ENCODE results near the gene S100A1. TPM values are rescaled to one million over a fixed set of nuclear protein-coding genes. Genes with fewer than 3 reads are reported as not detected.

S100A1 gene
- 1.1 TPM in 1 of 2 replicates, not detected in the other for total RNA-seq (2021)
- long read RNA-seq: 0 reads

- H3K4me2 ChIP-seq (ENCODE audit: insufficient read depth, insufficient read length, low read length): peak within 1 kb of the TSS; percentile 87
- H3T11ph ChIP-seq (ENCODE audit: low read length): no peak within 1 kb of the TSS
- no peak within 1 kb of the TSS for H4K91ac ChIP-seq (ENCODE audit: insufficient read length, low read depth, low read length)
- no peak within 1 kb of the TSS for H4K8ac ChIP-seq (replicated peaks; ENCODE audit: insufficient read length, low read depth, low read length)
- H4K5ac ChIP-seq (ENCODE audit: insufficient read length, low read depth, low read length): no peak within 1 kb of the TSS
- H3K18ac ChIP-seq (ENCODE audit: insufficient read length, low read depth, low read length): peak within 1 kb of the TSS; percentile 93
- H3K27me3 Mint-ChIP-seq (ENCODE audit: low read depth): 0 out of 2 replicates have a peak, but pooled peaks cover 2% of the 10 kb centered on the region
- WGBS (ENCODE audit: extremely low coverage, insufficient read length, low lambda C conversion rate): no CpG with 5 or more reads among the region's 10 CpGs
- H2AFZ ChIP-seq (ENCODE audit: low read length): no peak within 1 kb of the TSS
- no peak within 1 kb of the TSS for H2BK5ac ChIP-seq (ENCODE audit: insufficient read length, low read length)
- no peak within 1 kb of the TSS for H2BK120ac ChIP-seq (ENCODE audit: low read depth, low read length, poor library complexity, severe bottlenecking)
- no peaks in the 10 kb centered on the region for H3K27me3 ChIP-seq (ENCODE audit: insufficient read depth, low read length)
- no peak for DNase-seq
- no peak within 1 kb of the TSS for H3K27ac ChIP-seq (ENCODE audit: insufficient read length, low read depth, low read length)
- no peak within 1 kb of the TSS for H2BK20ac ChIP-seq (ENCODE audit: low read depth, low read length, poor library complexity, severe bottlenecking)
- peaks cover 11 to 21% (median 18%) of the 10 kb centered on the region in 3 experiments for H3K36me3 Mint-ChIP-seq (ENCODE audit: insufficient read depth in 1 of 3, low read depth in 3 of 3)
- no peaks in the 10 kb centered on the region for H4K20me1 ChIP-seq (ENCODE audit: control insufficient read depth, insufficient read depth, insufficient read length)
- H3K9me3 Mint-ChIP-seq: no peaks in the 10 kb centered on the region; a peak in 1 of 5 replicates
- peaks cover 46% of the 10 kb centered on the region in 2 experiments for H3K4me1 Mint-ChIP-seq
- no peak within 1 kb of the TSS for H2AK5ac ChIP-seq (ENCODE audit: insufficient read length, low read length)
- peak within 1 kb of the TSS; percentile 74 to 87 for H3K4me3 Mint-ChIP-seq
- no peak within 1 kb of the TSS for H2BK12ac ChIP-seq (ENCODE audit: insufficient read length, low read depth, low read length)
- H3K14ac ChIP-seq (ENCODE audit: insufficient read depth, low read length): peak within 1 kb of the TSS; percentile 77; the same call in 1 of the 2 replicates
- peak within 1 kb of the TSS; percentile 93 to 95 (median 93); a peak in 6 of 7 replicates for H3K27ac Mint-ChIP-seq
- no peak; the same call in 2 of the 3 replicates for TF ChIP-seq CTCF (conservative IDR thresholded peaks at IDR 0.05)
- no peak within 1 kb of the TSS for H3K4ac ChIP-seq (ENCODE audit: low read depth, low read length)
- H3K56ac ChIP-seq (ENCODE audit: insufficient read length, low read depth, low read length): no peak within 1 kb of the TSS
- H3K9me3 ChIP-seq (ENCODE audit: control insufficient read depth, low read depth, low read length): no peaks in the 10 kb centered on the region
- no peak within 1 kb of the TSS for H3K23ac ChIP-seq (ENCODE audit: insufficient read length, low read depth, low read length)
- no peaks in the 10 kb centered on the region for H3K79me1 ChIP-seq (ENCODE audit: insufficient read depth, low read depth, low read length, poor library complexity, severe bottlenecking)
- H3K23me2 ChIP-seq (ENCODE audit: insufficient read length, low read depth, low read length, poor library complexity, severe bottlenecking): peaks cover 7% of the 10 kb centered on the region
- H3K9ac ChIP-seq (ENCODE audit: extremely low read depth, insufficient read length, low read length): peak within 1 kb of the TSS; percentile 49
- H2BK15ac ChIP-seq (ENCODE audit: low read depth, low read length): no peak within 1 kb of the TSS
- H3K4me1 ChIP-seq (ENCODE audit: insufficient read depth, low read length): 0 out of 2 replicates have a peak, but pooled peaks cover 4% of the 10 kb centered on the region
- H3K79me2 ChIP-seq (ENCODE audit: insufficient read depth, low read length): no peaks in the 10 kb centered on the region
Observed at GRCh38 chr1:153627715-153628626, at the start of gene S100A1. S100A1 (plus strand) TSS chr1:153628434; CDS start chr1:153630522, 2,088 bp downstream.

All from H9 (cell line).